SK-MEL-5 (cell line): ENCODE results near the gene ABHD11. TPM values are rescaled to one million over a fixed set of nuclear protein-coding genes. Genes with fewer than 3 reads are reported as not detected.
"Not testable (repeated sequence)": the region's sequence is repeated elsewhere in the genome, so short reads cannot be mapped to it uniquely, and the experiment has no call there.

ENCODE experiments used
- DNase-seq: peaks from one replicate; pipeline ENCODE4 v3.0.0-alpha.2; 2016; ENCODE audit warnings: low read depth, low spot score
- in situ Hi-C: cut with HindIII; loops from 2 replicates; pipeline ENCODE4 v1.10.0; 2016; ENCODE audit warnings: low sequenced_read_pairs, high pct_unique_total_duplicates, low pct_unique_long_range_greater_than_20kb
- total RNA-seq: library from RNA; depleted of rRNA; stranded (reverse); fragments of >200 nt; shearing (Covaris generic); gene quantifications from 2 replicates; pipeline ENCODE4 v1.2.3, GENCODE V29; 2014

Gene ABHD11
- total RNA-seq, 1 experiment from 2014 or later: 31.8 TPM

- DNase-seq: no peak
Measured at GRCh38 chr7:73727952-73728351, 10.7 kb downstream of the ABHD11 start.

GRCh38 chr7:73726083-73726466 lies 12.5 kb downstream of the ABHD11 start:
- DNase-seq: no peak
- in situ Hi-C loops: no loop called here

More at GRCh38 chr7:73727952-73728351, 10.7 kb downstream of the ABHD11 start:
- in situ Hi-C loops: no loop called here

- no peak for DNase-seq
- in situ Hi-C loops: no loop called here
Measured at GRCh38 chr7:73723813-73724212, 14.8 kb downstream of the ABHD11 start.

- in situ Hi-C loops: no loop called here
Measured at GRCh38 chr7:73722785-73723184, 15.8 kb downstream of the ABHD11 start.

GRCh38 chr7:73722182-73722581 lies 16.4 kb downstream of the ABHD11 start:
- DNase-seq, in situ Hi-C loops: not testable (repeated sequence)

More at GRCh38 chr7:73722785-73723184, 15.8 kb downstream of the ABHD11 start:
- DNase-seq: no peak

- no peak for DNase-seq
- in situ Hi-C loops: no loop called here
Measured at GRCh38 chr7:73721377-73721817, 17.2 kb downstream of the ABHD11 start.

GRCh38 chr7:73720443-73720842 lies 18.2 kb downstream of the ABHD11 start:
- in situ Hi-C loops: not testable (repeated sequence)

GRCh38 chr7:73719806-73720169 lies 18.8 kb downstream of the ABHD11 start:
- no peak for DNase-seq
- in situ Hi-C loops: no loop called here

More at GRCh38 chr7:73720443-73720842, 18.2 kb downstream of the ABHD11 start:
- not testable (repeated sequence) for DNase-seq

- peak; percentile 74 for DNase-seq
- in situ Hi-C loops: no loop called here
Measured at GRCh38 chr7:73718905-73719805, 19.4 kb downstream of the ABHD11 start, which contains the start of gene STX1A. TSS of gene STX1A (minus strand) at chr7:73719669. CDS start at chr7:73719631, 38 bp downstream.

- in situ Hi-C loops: no loop called here
Measured at GRCh38 chr7:73718438-73718881, 20.1 kb downstream of the ABHD11 start.

GRCh38 chr7:73717991-73718405 lies 20.6 kb downstream of the ABHD11 start:
- no peak for DNase-seq
- in situ Hi-C loops: no loop called here

More at GRCh38 chr7:73718438-73718881, 20.1 kb downstream of the ABHD11 start:
- DNase-seq: no peak

- in situ Hi-C loops: no loop called here
- DNase-seq: no peak
Measured at GRCh38 chr7:73717025-73717807, 21.4 kb downstream of the ABHD11 start.

GRCh38 chr7:73716318-73716890 lies 22.2 kb downstream of the ABHD11 start:
- in situ Hi-C loops: no loop called here
- no peak for DNase-seq

- peak; percentile 33 for DNase-seq
- in situ Hi-C loops: no loop called here
Measured at GRCh38 chr7:73715648-73716317, 22.8 kb downstream of the ABHD11 start.

GRCh38 chr7:73713319-73713718 lies 25.3 kb downstream of the ABHD11 start:
- DNase-seq, in situ Hi-C loops: not testable (repeated sequence)

- in situ Hi-C loops: no loop called here
- DNase-seq: no peak
Measured at GRCh38 chr7:73712773-73713172, 25.8 kb downstream of the ABHD11 start.

- no peak for DNase-seq
- in situ Hi-C loops: no loop called here
Measured at GRCh38 chr7:73708961-73709549, 29.5 kb downstream of the ABHD11 start.
